Measurements from ENCODE around the gene LBP.

Gene LBP

GRCh38 chr20:38424401-38424800, 78.1 kb downstream of the LBP start:
- FAIRE-seq (peak; percentile 51), DNase-seq (ENCODE audit: insufficient read length, low spot score) (no peak)
- TF ChIP-seq POU2F2 (IDR thresholded peaks at IDR 0.05; ENCODE audit: low read depth, low read length) (no peak), POLR2A (IDR thresholded peaks at IDR 0.05; ENCODE audit: low read depth, low read length) (peak; percentile 41; the same call in 1 of the 2 replicates), POLR2AphosphoS5 (IDR thresholded peaks at IDR 0.05; ENCODE audit: low read depth, low read length) (peak; percentile 47), SPI1 (IDR thresholded peaks at IDR 0.05; ENCODE audit: low read depth, low read length) (no peak), PAX5 (IDR thresholded peaks at IDR 0.05; ENCODE audit: insufficient read depth, low read length, severe bottlenecking) (no peak), TAF1 (IDR thresholded peaks at IDR 0.05; ENCODE audit: low read depth, low read length) (no peak)

- DNase-seq (ENCODE audit: insufficient read length, low spot score) (no peak), FAIRE-seq (no peak)
Measured at GRCh38 chr20:38426006-38426897, 80.0 kb downstream of the LBP start.

More at GRCh38 chr20:38426006-38426897, 80.0 kb downstream of the LBP start:
- TF ChIP-seq POLR2AphosphoS5 (IDR thresholded peaks at IDR 0.05; ENCODE audit: low read depth, low read length) (peak; percentile 19; the same call in 1 of the 2 replicates), SPI1 (IDR thresholded peaks at IDR 0.05; ENCODE audit: low read depth, low read length) (no peak), POU2F2 (IDR thresholded peaks at IDR 0.05; ENCODE audit: low read depth, low read length) (no peak), POLR2A (IDR thresholded peaks at IDR 0.05; ENCODE audit: low read depth, low read length) (no peak), PAX5 (IDR thresholded peaks at IDR 0.05; ENCODE audit: insufficient read depth, low read length, severe bottlenecking) (no peak), TAF1 (IDR thresholded peaks at IDR 0.05; ENCODE audit: low read depth, low read length) (no peak)

Measured in GM12891 (cell line).